Heart right ventricle (tissue), 16 donors: ENCODE measurements around the gene BDH1. TPM values are rescaled to one million over a fixed set of nuclear protein-coding genes. Genes with fewer than 3 reads are reported as not detected.

Experiments
- ATAC-seq, 8 donors: fragments of 200-7000 bp; cut with Tn5 transposase; one replicate each; pipeline ENCODE4 v1.9.1; 2020; ENCODE audit warnings: mild to moderate bottlenecking in 8 of 8, moderate library complexity in 8 of 8, moderate number of reproducible peaks in 1 of 8
- DNase-seq, 2 donors: peaks; one replicate each; pipeline ENCODE4 v3.0.0-alpha.2; 2020
- H3K27ac ChIP-seq, 10 donors: fragments of 200-600 bp; sonication (generic) in 2 of 10; one replicate each; pipeline versions ENCODE4 v1.5.0 to v1.8.0; 2020 to 2022; ENCODE audit warnings: mild to moderate bottlenecking in 3 of 10
- H3K27me3 ChIP-seq, 7 donors: fragments of 200-600 bp; one replicate each; pipeline ENCODE4 v1.8.0; 2021 to 2022; ENCODE audit warnings: mild to moderate bottlenecking in 2 of 7
- H3K36me3 ChIP-seq, 9 donors: fragments of 200-600 bp; sonication (generic) in 1 of 9; one replicate each; pipeline versions ENCODE4 v1.5.0 to v1.8.0; 2020 to 2022; ENCODE audit warnings: mild to moderate bottlenecking in 2 of 9
- H3K4me1 ChIP-seq, 9 donors: fragments of 200-600 bp; sonication (generic) in 1 of 9; one replicate each; pipeline versions ENCODE4 v1.5.0 to v1.8.0; 2020 to 2022; ENCODE audit warnings: mild to moderate bottlenecking in 4 of 9
- H3K4me3 ChIP-seq, 10 donors: fragments of 200-600 bp; sonication (generic) in 2 of 10; one replicate each; pipeline versions ENCODE4 v1.5.0 to v1.8.0; 2020 to 2022; ENCODE audit warnings: mild to moderate bottlenecking in 7 of 10, moderate library complexity in 2 of 10
- H3K9me3 ChIP-seq, 11 donors: fragments of 200-600 bp in 10 of 11; sonication (generic) in 2 of 11; one replicate each; pipeline versions ENCODE4 v1.5.0 to v1.8.0; 2013 to 2022; ENCODE audit warnings: mild to moderate bottlenecking in 2 of 11, control low read depth in 1 of 11, moderate library complexity in 1 of 11
- WGBS, 2 donors: extraction: QIAGEN DNeasy Blood & Tissue Kit; methylation state at CpG; one replicate each; pipeline ENCODE4 v1.1.7; 2013; ENCODE audit warnings: inconsistent platforms in 1 of 2; 5-methylcytosine and 5-hydroxymethylcytosine counted together
- intact Hi-C, 10 donors: fragments of 100-400 bp; cut with DNase I; formaldehyde crosslinking; loops; one replicate each; pipeline versions ENCODE4 v1.11.1 to v1.14.2; 2022
- polyA plus RNA-seq, 2 donors: library from polyadenylated mRNA; stranded (reverse); fragments of 200-250 nt; gene quantifications; one replicate each; pipeline ENCODE4 v1.2.3, GENCODE V29; 2013
- total RNA-seq, 10 donors: library from RNA; stranded (reverse); fragmentation: NEBNext Ultra II Directional in 3 of 10; extraction: Animal tissue kit (Norgen Biotek cat#: 25700) in 3 of 10; gene quantifications; one replicate each; pipeline versions ENCODE4 v1.2.1 to v1.2.4, GENCODE V29; 2021 to 2023
- TF ChIP-seq, protein P1 (sequence below), 9 donors: fragments of 200-600 bp; sonication (generic) in 2 of 9; IDR thresholded peaks; one replicate each; pipeline versions ENCODE4 v1.5.0 to v1.8.0; 2021 to 2022; ENCODE audit warnings: antibody characterized with exemption in 9 of 9, mild to moderate bottlenecking in 5 of 9, moderate library complexity in 1 of 9
- donor health status: Arrhythmogenic right ventricular cardiomyopathy.
- donor health status: ischemic (EF 13 %, LVEDD 7.1; RV severe dilation, severe dysfunction).
- donor health status: healthy with polysubstance abuse.
- donor health status: DM: no; HTN: yes; CAD: no.
- donor health status: DM: no; HTN: no; CAD: no.
- donor health status: ischemic (EF 25% LVEDD 6.9; RV normal size, moderate dysfunction).
- donor health status: ischemic (EF 25% LVEDD 5.7; RV mildly dilated, moderate dysfunction).
- donor health status: healthy.
- donor health status: DM: yes; HTN: yes; CAD: no.
- donor health status: Ischemic cardiomyopathy.
- donor health status: ischemic (EF 35%, LVEDD 5.7; RV mildly dilated, moderate dysfunction).
- donor health status: nonischemic (EF 11% LVEDD 7.7; RV severe dilation, severe dysfunction).
- donor health status: DM: yes; HTN: yes; CAD: no.
- donor health status: PGD.
- donor health status: ischemic (EF 29% LVEDD 5.4; RV normal size, mild dysfunction).
- donor health status: nonischemic (EF 23%, LVEDD 6.1; RV moderate dilation, normal function).

Gene BDH1
- total and polyA plus RNA-seq, 12 donors: 9.6 to 144 (median 78.0) TPM

DNA sequence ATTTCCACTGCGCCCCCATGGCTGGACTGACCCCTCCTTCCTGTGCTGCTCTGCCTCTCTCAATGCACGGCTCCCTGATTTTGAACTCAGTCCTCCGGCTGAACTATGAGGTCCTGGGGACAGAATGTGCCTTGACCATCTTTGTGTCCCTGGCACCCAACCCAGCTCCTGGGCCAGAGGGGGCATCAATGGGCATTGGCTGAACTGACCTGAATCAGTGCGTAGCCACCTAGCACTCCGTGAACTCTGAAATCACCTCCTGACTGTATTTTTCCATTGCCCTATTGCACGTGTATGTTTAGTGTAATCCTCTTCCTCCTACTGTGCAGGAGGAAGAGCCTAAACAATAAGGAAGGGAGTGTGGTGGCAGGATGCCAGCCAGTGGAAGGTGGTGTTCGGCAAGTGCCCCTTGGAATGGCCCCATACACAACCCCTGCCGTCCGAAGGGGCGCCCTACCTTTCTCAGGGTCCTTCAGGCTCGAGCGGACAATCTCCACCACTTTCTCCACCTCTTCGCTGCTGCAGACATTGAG lies 33.5 kb downstream of the BDH1 start:
- no peaks in the 10 kb centered on the region for H3K27me3 ChIP-seq
- peak in 1 of 8 donors; percentile 17 for ATAC-seq
- intact Hi-C loops: no loop called here
- H3K4me1 ChIP-seq: peaks cover 0 to 6% (median 0%) of the 10 kb centered on the region in 9 donors
- 73 to 77% methylated on average over 13 of the region's 13 CpGs for WGBS, 2 donors
- H3K27ac ChIP-seq: no peak overlapping the region
- no peak for DNase-seq
- no peak overlapping the region for H3K4me3 ChIP-seq
- no peaks in the 10 kb centered on the region for H3K36me3 ChIP-seq
- no peaks in the 10 kb centered on the region for H3K9me3 ChIP-seq
- TF ChIP-seq, protein P1, sequence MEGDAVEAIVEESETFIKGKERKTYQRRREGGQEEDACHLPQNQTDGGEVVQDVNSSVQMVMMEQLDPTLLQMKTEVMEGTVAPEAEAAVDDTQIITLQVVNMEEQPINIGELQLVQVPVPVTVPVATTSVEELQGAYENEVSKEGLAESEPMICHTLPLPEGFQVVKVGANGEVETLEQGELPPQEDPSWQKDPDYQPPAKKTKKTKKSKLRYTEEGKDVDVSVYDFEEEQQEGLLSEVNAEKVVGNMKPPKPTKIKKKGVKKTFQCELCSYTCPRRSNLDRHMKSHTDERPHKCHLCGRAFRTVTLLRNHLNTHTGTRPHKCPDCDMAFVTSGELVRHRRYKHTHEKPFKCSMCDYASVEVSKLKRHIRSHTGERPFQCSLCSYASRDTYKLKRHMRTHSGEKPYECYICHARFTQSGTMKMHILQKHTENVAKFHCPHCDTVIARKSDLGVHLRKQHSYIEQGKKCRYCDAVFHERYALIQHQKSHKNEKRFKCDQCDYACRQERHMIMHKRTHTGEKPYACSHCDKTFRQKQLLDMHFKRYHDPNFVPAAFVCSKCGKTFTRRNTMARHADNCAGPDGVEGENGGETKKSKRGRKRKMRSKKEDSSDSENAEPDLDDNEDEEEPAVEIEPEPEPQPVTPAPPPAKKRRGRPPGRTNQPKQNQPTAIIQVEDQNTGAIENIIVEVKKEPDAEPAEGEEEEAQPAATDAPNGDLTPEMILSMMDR (IDR thresholded peaks at IDR 0.05): no peak

DNA sequence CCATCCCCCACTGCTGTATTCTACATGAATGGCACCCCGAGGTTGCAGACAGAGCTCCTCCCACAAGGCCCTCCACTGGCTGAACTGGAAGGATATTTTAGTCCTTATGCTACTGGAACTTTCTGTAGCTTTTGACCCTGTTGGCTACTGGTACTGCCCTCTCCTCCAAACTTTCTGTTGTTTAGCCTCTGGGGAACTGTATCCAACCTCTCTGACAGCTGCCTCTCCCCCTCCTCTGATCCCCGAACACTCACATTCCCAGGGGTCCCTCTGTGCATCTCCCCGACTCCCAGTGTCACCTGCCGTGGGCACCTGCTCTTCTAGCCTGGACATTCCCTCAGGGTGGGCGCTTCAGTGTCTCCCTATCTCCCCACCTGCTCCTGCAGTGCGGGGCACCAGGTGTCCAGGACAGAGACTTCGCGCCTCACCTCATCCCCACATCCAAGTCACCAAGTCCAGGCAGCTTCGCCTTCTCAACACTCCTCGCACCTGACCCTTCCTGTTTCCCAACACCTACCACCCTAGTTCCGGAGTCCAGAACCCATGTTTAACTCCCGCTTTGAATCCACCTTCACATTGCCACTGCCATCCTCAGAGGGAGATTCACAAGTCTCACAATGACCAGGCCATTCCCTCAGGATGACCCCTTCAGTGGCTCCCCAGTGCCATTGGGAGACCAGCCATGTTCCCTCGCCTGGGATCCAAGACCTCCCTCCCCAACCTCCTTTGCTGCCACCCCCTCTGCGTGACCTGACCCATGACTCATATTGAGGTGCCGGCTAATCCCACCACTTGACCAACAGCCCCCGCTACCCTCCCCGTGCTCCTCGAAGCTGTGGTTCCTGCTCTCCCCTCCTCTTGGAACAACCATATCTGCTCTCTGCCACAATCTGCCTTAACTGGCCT lies 34.2 kb downstream of the BDH1 start:
- ATAC-seq: peak in 2 of 8 donors; percentile 18 to 29
- 86 to 88% methylated on average over 18 of the region's 18 CpGs for WGBS, 2 donors
- no peaks in the 10 kb centered on the region for H3K36me3 ChIP-seq

DNA sequence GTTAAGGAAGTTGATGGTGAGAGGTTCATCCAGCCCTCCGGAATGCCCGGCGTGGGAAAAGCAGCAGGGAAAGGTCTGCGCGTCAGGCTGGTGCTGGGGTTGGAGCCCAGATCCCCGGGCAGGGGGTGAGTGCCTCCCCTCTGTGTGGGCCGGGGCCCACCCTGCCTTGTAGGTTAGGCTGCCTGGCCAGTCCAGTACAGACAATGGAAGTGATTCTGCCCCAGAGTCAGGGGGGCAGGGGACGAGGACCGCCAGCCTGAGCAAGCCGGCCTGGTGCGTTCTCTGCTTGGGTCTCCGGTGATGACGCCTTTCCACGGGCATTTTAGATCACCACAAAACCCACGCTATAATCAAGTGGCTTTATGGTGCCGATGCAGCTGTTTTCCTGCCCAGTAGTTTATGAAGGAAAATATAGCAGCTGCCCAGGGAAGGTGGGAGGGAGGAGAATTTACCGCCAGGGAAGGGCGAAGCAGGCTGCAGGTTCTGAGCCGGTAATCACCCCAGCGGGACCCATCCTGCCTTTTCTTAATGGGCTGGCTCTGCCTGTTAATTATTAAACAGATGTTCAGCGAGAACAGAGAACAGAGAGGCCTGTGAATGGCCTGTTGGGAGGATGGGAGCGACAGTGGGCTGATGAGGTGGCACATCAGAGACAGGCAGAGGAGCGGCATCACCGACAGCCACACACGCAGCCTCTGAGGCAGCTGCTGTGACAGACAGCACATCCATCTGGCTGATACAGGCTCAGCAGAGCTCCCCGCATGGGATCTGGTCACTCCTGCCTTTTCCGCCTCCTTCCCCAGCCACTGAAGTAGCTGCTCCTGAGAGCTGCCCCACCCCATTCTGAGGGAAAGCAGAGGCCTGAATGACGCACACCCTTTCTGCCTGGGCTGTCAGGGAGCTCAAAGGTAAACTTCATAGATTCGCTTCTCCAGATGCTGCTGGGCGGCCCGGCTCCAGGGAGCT lies 35.2 kb downstream of the BDH1 start:
- DNase-seq: no peak
- Histone ChIP-seq H3K9me3 (no peaks in the 10 kb centered on the region), H3K27me3 (no peaks in the 10 kb centered on the region), H3K4me1 (peaks cover 0 to 13% (median 3%) of the 10 kb centered on the region in 9 donors), H3K27ac (no peak overlapping the region), H3K36me3 (no peaks in the 10 kb centered on the region), H3K4me3 (no peak overlapping the region)
- ATAC-seq: peak in 5 of 8 donors; percentile 10 to 28 (median 26)
- WGBS, 2 donors: 77 to 81% methylated on average over 31 of the region's 31 CpGs
- TF ChIP-seq, protein P1 (IDR thresholded peaks at IDR 0.05): no peak
- intact Hi-C loops: no loop called here

More for the DNA sequence above, 34.2 kb downstream of the BDH1 start:
- Histone ChIP-seq H3K27ac (no peak overlapping the region), H3K4me3 (no peak overlapping the region), H3K27me3 (no peaks in the 10 kb centered on the region), H3K9me3 (no peaks in the 10 kb centered on the region), H3K4me1 (peaks cover 0 to 11% (median 3%) of the 10 kb centered on the region in 9 donors)
- TF ChIP-seq, protein P1 (IDR thresholded peaks at IDR 0.05): no peak
- DNase-seq: no peak
- intact Hi-C loops: no loop called here

DNA sequence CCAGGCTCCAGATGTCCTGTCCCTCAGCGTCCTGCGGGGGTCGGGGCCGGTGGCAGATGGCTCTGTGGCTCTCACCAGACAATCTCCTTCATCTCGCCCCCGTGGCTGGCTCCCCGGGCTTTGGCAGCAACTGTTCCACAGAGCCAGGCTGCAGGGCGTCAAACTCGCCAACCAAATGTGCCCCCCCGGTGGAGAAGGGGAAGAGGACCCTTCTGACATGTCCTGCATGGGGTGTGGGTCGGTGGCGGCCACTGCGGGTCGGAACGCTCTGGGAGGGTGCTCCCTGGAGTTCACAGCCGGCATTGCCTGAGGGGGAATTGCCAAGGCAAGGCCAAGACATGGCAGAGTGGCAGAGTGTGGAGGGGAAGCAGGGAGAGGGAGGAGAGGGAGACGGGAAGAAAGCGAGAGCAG lies 36.0 kb downstream of the BDH1 start:
- 90 to 92% methylated on average over 18 of the region's 18 CpGs for WGBS, 2 donors
- intact Hi-C loops: loop anchor here in 2 of 10 donors (10.0 kb wide), 2 partner anchors 295 to 535 kb away; no protein-coding TSS in a partner anchor
- ATAC-seq: peak in 1 of 8 donors; percentile 34
- Histone ChIP-seq H3K4me1 (peaks cover 0 to 13% (median 3%) of the 10 kb centered on the region in 9 donors), H3K4me3 (no peak overlapping the region), H3K36me3 (no peaks in the 10 kb centered on the region), H3K27me3 (no peaks in the 10 kb centered on the region), H3K9me3 (no peaks in the 10 kb centered on the region), H3K27ac (no peak overlapping the region)
- DNase-seq: no peak
- TF ChIP-seq, protein P1 (IDR thresholded peaks at IDR 0.05): no peak
